Measurements from ENCODE around the gene GPHN. TPM values are rescaled to one million over a fixed set of nuclear protein-coding genes. Genes with fewer than 3 reads are reported as not detected.
A peak's percentile ranks its signal among the peaks of the same experiment; 100 is the strongest.
"Not testable (repeated sequence)": the region's sequence is repeated elsewhere in the genome, so short reads cannot be mapped to it uniquely, and the experiment has no call there.

The GPHN gene
- total RNA-seq, 2 experiments from 2014 or later, result 29.8 to 37.5 TPM

DNA sequence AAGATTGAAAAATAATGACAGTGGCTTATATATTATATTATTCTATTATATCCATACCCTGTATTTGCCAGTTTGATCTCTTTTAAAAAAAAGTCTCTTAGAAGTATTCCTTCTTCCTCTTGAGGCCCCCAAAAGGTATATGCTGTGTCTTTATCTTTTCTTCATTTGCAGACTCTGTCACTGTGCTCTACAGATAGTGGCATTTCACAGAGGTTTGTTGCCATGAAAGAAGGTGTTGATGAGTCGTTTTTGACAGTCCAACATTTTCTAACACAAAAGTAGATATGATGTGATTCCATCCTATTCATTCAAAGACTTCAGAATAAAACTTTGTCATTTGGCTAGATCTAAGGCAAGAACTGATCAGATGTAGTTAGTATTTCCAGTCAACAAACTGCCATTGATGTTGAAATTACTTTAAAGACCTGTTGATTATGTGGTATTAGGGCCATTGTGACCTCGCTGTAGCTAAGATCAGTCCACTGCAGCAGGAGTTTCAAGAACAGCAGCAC lies 22.0 kb upstream of the GPHN start, which contains the start of gene CCDC196:
CCDC196 (plus strand) TSS at position 462 of the 512 bp plus-strand sequence. CDS start 132 bp downstream, outside the sequence.
- Mint-ChIP-seq H3K27ac (no peak within 1 kb of the TSS), H3K9me3 (ENCODE audit: low read depth) (no peaks in the 10 kb centered on the region), H3K4me1 (no peaks in the 10 kb centered on the region), H3K4me3 (no peak within 1 kb of the TSS), H3K36me3 (ENCODE audit: low read depth) (no peaks in the 10 kb centered on the region), H3K27me3 (no peaks in the 10 kb centered on the region)
- intact Hi-C loops (cut with DNase I, micrococcal nuclease), result no loop called here
- CTCF ChIA-PET, result no interaction called here
- ATAC-seq, result no peak
- POLR2A ChIA-PET, result no interaction called here
- DNase-seq, result no peak

DNA sequence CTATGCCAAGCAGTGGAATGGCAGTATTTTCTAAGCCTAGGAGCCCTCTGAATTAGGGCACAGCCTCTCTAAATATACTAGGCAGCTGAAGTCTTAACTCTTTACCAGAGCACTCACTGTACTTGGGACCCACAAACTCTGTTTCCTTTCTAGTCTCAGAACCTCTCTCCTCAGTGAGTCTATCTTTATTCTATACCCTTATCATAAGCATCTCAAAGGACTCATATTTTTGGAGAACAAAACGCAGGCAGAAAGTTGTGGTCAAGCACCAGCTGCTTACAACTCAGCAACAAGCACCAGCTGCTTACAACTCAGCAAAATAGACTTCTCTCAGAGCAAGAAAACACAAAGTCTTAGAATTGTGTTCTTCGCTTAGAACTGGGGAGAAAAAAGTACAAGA lies 20.8 kb upstream of the GPHN start:
- no peak for DNase-seq
- Mint-ChIP-seq H3K36me3 (ENCODE audit: low read depth) (no peaks in the 10 kb centered on the region), H3K4me3 (no peak overlapping the region), H3K4me1 (no peaks in the 10 kb centered on the region), H3K27me3 (no peaks in the 10 kb centered on the region), H3K27ac (no peak overlapping the region), H3K9me3 (ENCODE audit: low read depth) (no peaks in the 10 kb centered on the region)
- intact Hi-C loops (cut with DNase I, micrococcal nuclease), result no loop called here
- CTCF ChIA-PET, result no interaction called here
- POLR2A ChIA-PET, result no interaction called here
- no peak for ATAC-seq

DNA sequence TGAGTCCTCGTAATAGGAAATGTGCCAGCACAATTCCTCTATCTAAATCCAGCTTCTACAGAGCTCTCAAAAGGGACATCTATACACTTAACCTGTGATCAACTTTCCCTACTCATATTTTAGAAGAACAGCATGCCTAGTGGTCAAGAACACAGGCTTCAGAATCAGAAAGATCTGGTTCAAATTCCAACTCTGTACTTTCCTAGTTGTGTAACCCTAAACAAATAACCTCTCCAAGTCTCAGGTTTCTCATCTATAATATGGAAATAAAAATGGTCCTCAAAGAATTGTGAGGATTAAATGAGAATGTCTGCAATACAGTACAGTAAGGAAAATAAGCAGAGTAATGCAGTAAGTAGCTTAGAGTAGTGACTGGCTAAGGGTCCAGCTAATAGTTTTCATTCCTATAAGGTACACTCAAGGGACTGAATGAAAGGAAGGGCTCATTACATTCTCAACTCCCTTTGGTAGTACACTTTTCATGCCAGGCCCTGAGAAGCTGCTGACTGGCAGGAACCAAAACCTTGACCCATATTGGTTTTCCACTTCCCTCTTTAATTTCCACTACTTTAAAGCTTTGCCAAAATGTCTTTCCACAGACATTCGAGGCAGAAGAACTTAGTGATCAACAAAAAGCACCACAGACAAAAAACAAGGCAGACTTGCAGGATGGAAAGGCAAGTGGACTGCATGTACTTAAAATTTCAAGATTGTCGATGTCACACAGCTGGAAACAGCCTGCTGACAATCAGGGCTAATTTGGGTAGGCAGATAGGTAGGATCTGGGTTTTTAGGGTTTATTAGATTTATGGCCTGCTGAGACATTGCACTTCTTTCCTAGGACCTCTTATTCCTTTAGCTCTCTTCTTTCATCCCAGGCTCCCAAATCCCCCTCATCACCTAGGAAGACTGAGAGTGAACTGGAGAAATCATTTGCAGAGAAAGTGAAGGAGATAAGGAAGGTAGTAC lies 17.5 kb upstream of the GPHN start:
- CTCF ChIA-PET, result interaction anchor here (0.7 to 1.3 kb wide), 2 partner anchors 131 to 148 kb away, joined by 3 to 4 read pairs; no protein-coding TSS in a partner anchor
- DNase-seq, result no peak

DNA sequence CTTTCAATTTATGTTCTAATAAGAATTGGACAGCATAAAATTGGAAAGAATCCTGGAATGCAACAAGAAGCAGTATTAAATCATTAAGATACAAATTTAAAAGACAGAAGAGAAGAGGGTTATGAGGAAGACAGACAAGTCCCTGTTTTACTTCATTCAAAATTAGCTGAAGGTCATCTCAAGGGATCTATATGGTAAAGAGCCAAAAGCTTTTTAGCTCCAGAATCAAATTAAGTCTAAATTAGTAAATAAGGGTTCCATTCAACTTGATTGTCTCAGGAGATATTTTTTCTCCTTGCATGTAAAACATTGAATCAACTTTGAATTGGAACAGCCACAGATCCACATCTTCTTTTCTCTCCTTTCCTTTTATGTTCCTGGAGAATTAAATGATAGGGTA lies 14.2 kb upstream of the GPHN start:
- no peak overlapping the region for H3K4me3 Mint-ChIP-seq
- H3K36me3 Mint-ChIP-seq (ENCODE audit: low read depth), result no peaks in the 10 kb centered on the region
- intact Hi-C loops (cut with DNase I, micrococcal nuclease), result no loop called here
- ChIA-PET CTCF (no interaction called here), POLR2A (no interaction called here)
- H3K4me1 Mint-ChIP-seq, result peaks cover 19% of the 10 kb centered on the region
- H3K9me3 Mint-ChIP-seq (ENCODE audit: low read depth), result no peaks in the 10 kb centered on the region
- DNase-seq (no peak), ATAC-seq (no peak)
- H3K27me3 Mint-ChIP-seq, result no peaks in the 10 kb centered on the region
- no peak overlapping the region for H3K27ac Mint-ChIP-seq

More for the DNA sequence above, 17.5 kb upstream of the GPHN start:
- no peaks in the 10 kb centered on the region for H3K36me3 Mint-ChIP-seq (ENCODE audit: low read depth)
- peaks cover under 1% of the 10 kb centered on the region for H3K4me1 Mint-ChIP-seq
- no peaks in the 10 kb centered on the region for H3K27me3 Mint-ChIP-seq
- H3K4me3 Mint-ChIP-seq, result no peak overlapping the region
- intact Hi-C loops (cut with DNase I, micrococcal nuclease), result no loop called here
- ATAC-seq, result no peak
- no peaks in the 10 kb centered on the region for H3K9me3 Mint-ChIP-seq (ENCODE audit: low read depth)
- POLR2A ChIA-PET, result no interaction called here
- H3K27ac Mint-ChIP-seq, result no peak overlapping the region

DNA sequence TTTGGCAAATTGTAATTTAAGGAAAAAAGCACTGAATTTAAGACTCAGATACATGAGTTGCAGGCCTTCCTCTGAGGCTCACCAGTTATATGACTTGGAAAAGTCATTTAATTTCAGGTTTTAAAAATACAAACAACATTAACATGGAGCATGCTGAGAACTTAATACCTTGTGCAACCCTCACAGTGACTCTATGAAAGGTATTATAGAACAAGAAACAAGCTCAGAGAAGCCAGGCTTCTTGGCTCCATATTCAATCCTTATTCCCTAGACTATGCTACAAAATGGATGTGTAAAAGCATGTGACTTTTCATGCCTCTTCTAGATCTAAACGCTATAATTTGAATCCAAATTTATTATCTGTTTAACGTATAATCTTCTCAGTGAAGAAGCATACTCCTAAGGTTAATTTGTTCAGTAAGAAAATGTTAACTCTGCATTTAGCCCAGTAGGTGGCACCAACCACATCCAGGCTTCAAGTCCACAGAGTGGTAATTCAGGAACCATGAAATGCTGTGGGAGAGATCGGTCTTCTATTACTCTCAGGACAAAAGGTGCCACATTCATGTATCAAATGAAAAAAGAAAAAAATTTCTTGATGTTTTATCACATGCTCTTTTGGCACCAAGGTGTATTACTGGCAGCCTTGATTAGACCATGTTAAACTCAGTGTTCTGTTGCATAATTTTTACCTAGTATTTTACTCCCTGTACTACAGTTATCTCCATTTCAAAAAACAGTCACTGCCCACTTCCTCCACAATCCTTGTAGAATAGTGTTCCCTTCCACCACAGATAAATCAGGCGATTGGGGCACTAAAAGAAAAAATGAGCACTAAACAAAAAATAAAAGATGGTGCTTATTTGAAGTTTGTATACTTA lies 12.5 kb upstream of the GPHN start:
- ChIA-PET POLR2A (no interaction called here), CTCF (interaction anchor here (0.8 to 1.3 kb wide), 4 partner anchors 11 to 672 kb away, joined by 3 to 4 read pairs (median 4); no protein-coding TSS in a partner anchor)
- ATAC-seq (peak; percentile 83), DNase-seq (peak; percentile 52)
- no peaks in the 10 kb centered on the region for H3K27me3 Mint-ChIP-seq
- H3K4me3 Mint-ChIP-seq, result no peak overlapping the region
- H3K36me3 Mint-ChIP-seq (ENCODE audit: low read depth), result no peaks in the 10 kb centered on the region
- H3K4me1 Mint-ChIP-seq, result peaks cover 19% of the 10 kb centered on the region
- H3K27ac Mint-ChIP-seq, result no peak overlapping the region
- intact Hi-C loops (cut with DNase I, micrococcal nuclease), result loop anchor here (1.0 to 5.0 kb wide), 9 partner anchors 137 to 863 kb away; partner anchors contain the start of gene ATP6V1D (in 1 of the 2)
- H3K9me3 Mint-ChIP-seq (ENCODE audit: low read depth), result no peaks in the 10 kb centered on the region

DNA sequence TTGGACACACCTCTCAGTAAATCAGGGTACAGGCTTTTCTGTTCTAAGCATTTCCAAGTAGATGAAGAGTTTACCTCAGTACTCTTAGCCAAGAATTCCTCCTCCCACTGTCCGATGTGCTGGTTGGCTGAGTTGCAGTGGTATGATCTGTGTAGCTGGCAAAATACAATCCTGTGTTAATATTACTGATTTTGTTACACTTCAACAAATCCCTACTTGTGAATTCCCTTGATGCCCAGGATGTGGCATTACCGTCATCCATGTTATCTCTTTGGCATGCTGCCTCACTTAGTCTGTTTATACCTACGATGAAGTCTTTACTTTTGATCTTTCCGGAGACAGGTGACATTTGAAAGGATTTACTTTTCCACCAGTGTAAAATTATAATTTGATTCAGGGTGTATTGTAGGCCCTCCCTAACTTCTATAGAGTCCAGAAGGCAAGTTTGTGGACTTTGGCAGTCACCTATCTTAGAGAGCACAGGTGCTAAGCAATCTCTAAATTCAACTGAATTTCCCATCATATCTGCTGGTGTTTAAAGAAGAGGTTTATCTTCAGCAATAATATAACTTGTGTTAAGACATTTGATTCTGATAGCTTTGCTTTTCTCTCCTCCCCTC lies 11.6 kb upstream of the GPHN start:
- ATAC-seq, result peak; percentile 30
- ChIA-PET CTCF (interaction anchor here (0.8 to 1.5 kb wide), 5 partner anchors 10 to 136 kb away, joined by 3 to 4 read pairs (median 3); partner anchors contain the start of gene GPHN), POLR2A (no interaction called here)
- intact Hi-C loops (cut with DNase I, micrococcal nuclease), result loop anchor here (2.0 to 5.0 kb wide), 6 partner anchors 137 to 863 kb away; partner anchors contain the start of gene ATP6V1D (in 1 of the 2)
- no peak overlapping the region for H3K4me3 Mint-ChIP-seq
- no peaks in the 10 kb centered on the region for H3K36me3 Mint-ChIP-seq (ENCODE audit: low read depth)
- H3K9me3 Mint-ChIP-seq (ENCODE audit: low read depth), result no peaks in the 10 kb centered on the region
- peaks cover 19% of the 10 kb centered on the region for H3K4me1 Mint-ChIP-seq
- H3K27me3 Mint-ChIP-seq, result no peaks in the 10 kb centered on the region
- no peak for DNase-seq
- H3K27ac Mint-ChIP-seq, result no peak overlapping the region

DNA sequence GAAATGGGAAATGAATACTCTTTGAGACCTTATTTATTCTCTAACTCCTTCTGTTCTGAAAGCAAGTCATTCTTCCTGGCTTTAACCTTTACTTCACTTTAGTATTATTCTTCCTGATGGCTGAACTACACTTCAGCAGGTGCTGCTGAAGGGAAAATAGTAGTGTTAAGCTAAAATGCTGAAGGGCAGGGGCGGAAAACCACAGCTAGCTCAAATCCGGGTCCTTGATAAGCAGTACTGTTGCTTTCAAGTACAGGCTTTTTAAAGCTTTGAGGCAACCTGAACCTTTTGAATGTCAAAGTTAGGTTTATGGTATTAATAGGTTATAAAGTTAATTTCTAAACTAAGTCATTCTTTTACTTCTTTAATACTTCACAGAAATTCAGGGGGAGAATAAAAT lies 11.0 kb upstream of the GPHN start:
- no peaks in the 10 kb centered on the region for H3K27me3 Mint-ChIP-seq
- H3K36me3 Mint-ChIP-seq (ENCODE audit: low read depth), result no peaks in the 10 kb centered on the region
- no peaks in the 10 kb centered on the region for H3K9me3 Mint-ChIP-seq (ENCODE audit: low read depth)
- intact Hi-C loops (cut with DNase I, micrococcal nuclease), result loop anchor here (2.0 to 5.0 kb wide), 6 partner anchors 138 to 862 kb away; partner anchors contain the start of gene ATP6V1D (in 1 of the 2)
- ChIA-PET CTCF (interaction anchor here (0.8 to 1.5 kb wide), 6 partner anchors 9 to 477 kb away, joined by 3 to 4 read pairs (median 3); partner anchors contain the start of gene GPHN), POLR2A (no interaction called here)
- H3K27ac Mint-ChIP-seq, result no peak overlapping the region
- no peak overlapping the region for H3K4me3 Mint-ChIP-seq
- peaks cover 19% of the 10 kb centered on the region for H3K4me1 Mint-ChIP-seq
- ATAC-seq (peak; percentile 47), DNase-seq (peak; percentile 28)

DNA sequence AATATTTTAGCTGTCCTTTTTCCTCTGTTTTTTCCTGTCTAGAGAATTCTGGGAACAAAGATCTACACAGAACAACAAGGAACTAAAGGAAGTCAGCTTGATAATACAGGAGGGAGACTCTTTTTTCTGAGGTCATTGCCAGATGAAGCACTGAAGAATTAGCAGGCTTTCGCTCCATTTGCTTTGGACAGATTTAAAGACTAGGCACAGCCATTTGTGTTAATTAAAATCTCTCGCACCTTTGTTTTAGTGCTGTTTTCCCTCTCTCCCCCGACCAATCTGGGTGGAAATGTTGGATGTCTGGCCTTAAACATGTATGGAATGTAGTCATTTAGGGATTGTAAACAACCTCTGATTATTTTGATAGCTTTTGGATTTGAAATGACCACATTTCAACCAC lies 9.6 kb upstream of the GPHN start:
- ChIA-PET POLR2A (no interaction called here), CTCF (interaction anchor here (1.1 to 1.4 kb wide), 4 partner anchors 9 to 163 kb away, joined by 3 read pairs; partner anchors contain the start of gene GPHN)
- DNase-seq, result no peak
- H3K36me3 Mint-ChIP-seq (ENCODE audit: low read depth), result peaks cover 1% of the 10 kb centered on the region
- intact Hi-C loops (cut with DNase I, micrococcal nuclease), result loop anchor here (5.0 kb wide), 4 partner anchors 141 to 789 kb away; no protein-coding TSS in a partner anchor
- no peak overlapping the region for H3K27ac Mint-ChIP-seq
- ATAC-seq, result no peak
- H3K4me1 Mint-ChIP-seq, result peaks cover 21% of the 10 kb centered on the region
- no peaks in the 10 kb centered on the region for H3K9me3 Mint-ChIP-seq (ENCODE audit: low read depth)
- H3K4me3 Mint-ChIP-seq, result no peak overlapping the region
- H3K27me3 Mint-ChIP-seq, result no peaks in the 10 kb centered on the region

DNA sequence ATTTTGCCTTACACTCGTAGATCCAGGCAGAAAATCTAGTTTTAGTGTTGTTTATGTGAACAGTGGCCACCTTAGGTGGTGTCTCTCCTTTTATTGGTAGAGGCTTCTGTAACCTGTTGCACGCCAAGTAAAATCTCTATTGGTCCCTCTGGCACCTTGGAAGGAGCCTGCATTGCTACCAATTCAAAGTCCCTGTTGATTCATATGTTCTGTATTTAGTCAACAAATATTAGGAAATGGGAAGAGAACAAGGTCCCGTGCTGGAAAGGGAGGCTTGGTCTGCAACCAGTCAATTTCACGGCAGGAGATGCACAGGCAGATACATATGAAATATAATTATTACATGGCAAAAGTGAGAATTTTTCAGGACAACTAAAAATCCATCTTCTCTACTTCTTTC lies 6.4 kb upstream of the GPHN start:
- Mint-ChIP-seq H3K4me3 (no peak overlapping the region), H3K27ac (no peak overlapping the region), H3K36me3 (ENCODE audit: low read depth) (peaks cover 1% of the 10 kb centered on the region), H3K27me3 (no peaks in the 10 kb centered on the region), H3K4me1 (peaks cover 16% of the 10 kb centered on the region), H3K9me3 (ENCODE audit: low read depth) (no peaks in the 10 kb centered on the region)
- no peak for DNase-seq
- no peak for ATAC-seq
- CTCF ChIA-PET, result no interaction called here
- intact Hi-C loops (cut with DNase I, micrococcal nuclease), result loop anchor here in 1 of 2 experiments (10.0 kb wide), 1 partner anchor 1173 kb away; the partner anchor contains the start of gene VTI1B
- POLR2A ChIA-PET, result no interaction called here

DNA sequence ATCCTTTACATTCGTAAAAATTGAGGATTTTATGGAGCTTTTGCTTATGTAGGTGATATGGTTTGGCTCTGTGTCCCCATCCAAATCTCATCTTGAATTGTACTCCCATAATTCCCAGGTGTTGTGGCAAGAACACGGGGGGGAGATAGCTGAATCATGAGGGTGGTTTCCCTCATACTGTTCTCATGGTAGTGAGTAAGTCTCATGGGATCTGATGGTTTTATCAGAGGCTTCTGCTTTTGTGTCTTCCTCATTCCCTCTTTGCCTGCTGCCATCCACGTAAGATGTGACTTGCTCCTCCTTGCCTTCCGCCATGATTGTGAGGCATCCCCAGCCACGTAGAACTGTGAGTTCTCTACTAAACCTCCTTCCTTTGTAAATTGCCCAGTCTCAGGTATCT lies 5.1 kb upstream of the GPHN start:
- not testable (repeated sequence) for DNase-seq; H3K9me3 Mint-ChIP-seq (ENCODE audit: low read depth); ATAC-seq; H3K27ac Mint-ChIP-seq; H3K27me3 Mint-ChIP-seq; H3K36me3 Mint-ChIP-seq (ENCODE audit: low read depth); H3K4me3 Mint-ChIP-seq
- ChIA-PET POLR2A (interaction anchor here (0.6 kb wide), 1 partner anchor 966 kb away, joined by 3 read pairs; no protein-coding TSS in a partner anchor), CTCF (interaction anchor here (0.6 kb wide), 1 partner anchor 13 kb away, joined by 4 read pairs; no protein-coding TSS in a partner anchor)
- H3K4me1 Mint-ChIP-seq, result peaks cover 14% of the 10 kb centered on the region
- intact Hi-C loops (cut with DNase I, micrococcal nuclease), result loop anchor here in 1 of 2 experiments (10.0 kb wide), 1 partner anchor 1172 kb away; the partner anchor contains the start of gene VTI1B
